ENCODE measurements around the gene TMEM132C. TPM values are rescaled to one million over a fixed set of nuclear protein-coding genes. Genes with fewer than 3 reads are reported as not detected.

TMEM132C gene
- total RNA-seq, 4 donors from 2014 or later = 0.13 to 7.6 (median 0.37) TPM

DNA sequence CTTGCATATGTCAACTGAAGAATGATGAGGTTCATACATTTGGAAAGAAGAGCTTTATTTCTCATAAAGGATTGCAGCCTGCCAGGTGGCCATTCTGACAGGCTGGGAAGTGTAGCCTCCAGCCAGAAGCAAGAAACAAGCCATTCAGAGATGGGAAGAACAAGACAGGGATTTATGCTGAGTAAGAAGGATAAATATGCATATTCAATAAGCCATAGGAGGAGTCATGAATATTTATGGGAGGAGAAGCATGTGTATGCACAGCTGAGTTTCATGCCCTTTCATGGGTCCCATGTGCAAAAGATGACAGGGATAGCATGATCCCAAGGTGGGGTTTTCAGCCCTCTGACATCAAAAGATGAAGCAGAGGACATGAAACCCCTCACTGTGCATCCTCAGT is 269.8 kb downstream of the TMEM132C start:
- no peak for TF ChIP-seq POLR2A (IDR thresholded peaks at IDR 0.05)
- no peak for TF ChIP-seq CTCF (IDR thresholded peaks at IDR 0.05)

GRCh38 chr12:128537668-128538067 is 270.7 kb downstream of the TMEM132C start:
- H3K27ac ChIP-seq = no peak overlapping the region
- H3K4me1 ChIP-seq = no peaks in the 10 kb centered on the region
- DNase-seq = no peak
- no peaks in the 10 kb centered on the region for H3K27me3 ChIP-seq
- no peak overlapping the region for H3K4me3 ChIP-seq
- WGBS, 2 donors = 48 to 50% methylated on average over 1 of the region's 1 CpG
- intact Hi-C loops (cut with DNase I) = no loop called here
- peaks cover 0 to 14% (median 7%) of the 10 kb centered on the region in 3 donors for H3K9me3 ChIP-seq
- H3K36me3 ChIP-seq = no peaks in the 10 kb centered on the region
- TF ChIP-seq CTCF (IDR thresholded peaks at IDR 0.05) (no peak), POLR2A (IDR thresholded peaks at IDR 0.05) (no peak)

More for the DNA sequence above, 269.8 kb downstream of the TMEM132C start:
- no peaks in the 10 kb centered on the region for H3K4me1 ChIP-seq
- H3K9me3 ChIP-seq = peaks cover 0 to 14% (median 7%) of the 10 kb centered on the region in 3 donors
- intact Hi-C loops (cut with DNase I) = no loop called here
- H3K36me3 ChIP-seq = no peaks in the 10 kb centered on the region
- H3K27ac ChIP-seq = no peak overlapping the region
- DNase-seq = no peak
- no peak overlapping the region for H3K4me3 ChIP-seq
- no peaks in the 10 kb centered on the region for H3K27me3 ChIP-seq

DNA sequence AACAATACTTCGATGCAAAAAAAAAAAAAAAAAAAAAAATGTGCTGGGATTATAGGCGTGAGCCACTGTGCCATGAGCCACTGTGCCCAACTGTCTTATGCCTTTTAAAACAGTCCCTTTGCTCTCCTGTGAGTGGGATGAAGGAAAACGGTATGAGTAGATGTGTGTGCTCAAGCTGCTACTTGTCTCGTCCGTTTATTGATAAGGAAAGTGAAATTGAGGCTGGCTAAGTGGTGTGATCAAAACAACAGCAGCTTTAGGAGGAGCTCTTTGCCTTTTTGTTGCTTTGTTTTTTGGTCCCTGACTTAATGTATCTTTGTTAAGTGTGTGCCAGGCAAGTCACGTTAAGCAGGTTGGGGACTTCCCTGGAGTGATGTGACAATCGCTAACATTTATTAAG is 275.9 kb downstream of the TMEM132C start:
- no peak for TF ChIP-seq CTCF (IDR thresholded peaks at IDR 0.05)
- TF ChIP-seq POLR2A (IDR thresholded peaks at IDR 0.05) = no peak
- Histone ChIP-seq H3K27ac (no peak overlapping the region), H3K9me3 (peaks cover 0 to 9% (median 0%) of the 10 kb centered on the region in 3 donors), H3K4me3 (no peak overlapping the region), H3K27me3 (no peaks in the 10 kb centered on the region), H3K36me3 (no peaks in the 10 kb centered on the region), H3K4me1 (no peaks in the 10 kb centered on the region)
- WGBS, 2 donors = 50 to 66% methylated on average over 7 of the region's 7 CpGs
- intact Hi-C loops (cut with DNase I) = no loop called here
- no peak for DNase-seq

DNA sequence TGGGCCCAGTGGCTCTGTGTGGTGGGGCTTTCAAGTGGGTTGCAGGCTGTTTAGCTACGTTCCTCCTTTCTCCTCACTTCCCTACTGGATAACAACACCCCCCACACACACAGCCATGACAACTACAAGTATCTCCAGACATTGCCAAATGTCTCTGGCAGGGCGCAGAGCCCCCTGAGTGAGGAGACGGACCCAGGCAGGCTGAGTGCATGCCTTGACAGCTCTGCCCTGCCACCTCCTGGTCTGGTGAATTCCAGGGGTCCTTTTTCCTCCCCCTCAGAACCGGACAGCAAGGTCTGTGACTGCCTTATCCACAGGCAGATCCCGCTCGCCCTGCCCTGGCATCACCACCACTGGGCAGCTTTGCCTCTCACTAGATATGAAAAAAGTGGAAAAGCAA is 276.5 kb downstream of the TMEM132C start:
- DNase-seq = no peak
- no peaks in the 10 kb centered on the region for H3K27me3 ChIP-seq
- H3K27ac ChIP-seq = no peak overlapping the region
- H3K4me1 ChIP-seq = no peaks in the 10 kb centered on the region
- no peaks in the 10 kb centered on the region for H3K36me3 ChIP-seq
- 67 to 100% methylated on average over 1 to 2 of the region's 6 CpGs for WGBS, 2 donors
- intact Hi-C loops (cut with DNase I) = no loop called here
- H3K4me3 ChIP-seq = no peak overlapping the region
- TF ChIP-seq POLR2A (IDR thresholded peaks at IDR 0.05) = no peak
- TF ChIP-seq CTCF (IDR thresholded peaks at IDR 0.05) = no peak
- H3K9me3 ChIP-seq = peaks cover 0 to 9% (median 0%) of the 10 kb centered on the region in 3 donors

- 79 to 86% methylated on average over 2 to 13 of the region's 25 CpGs for WGBS, 2 donors
- Histone ChIP-seq H3K36me3 (no peaks in the 10 kb centered on the region), H3K27me3 (no peaks in the 10 kb centered on the region), H3K4me3 (no peak overlapping the region), H3K9me3 (peaks cover 0 to 9% (median 0%) of the 10 kb centered on the region in 3 donors), H3K27ac (no peak overlapping the region), H3K4me1 (no peaks in the 10 kb centered on the region)
- intact Hi-C loops (cut with DNase I) = no loop called here
- no peak for TF ChIP-seq POLR2A (IDR thresholded peaks at IDR 0.05)
- no peak for DNase-seq
Observed at GRCh38 chr12:128543971-128544370, 277.0 kb downstream of the TMEM132C start.

GRCh38 chr12:128548949-128549348 is 282.0 kb downstream of the TMEM132C start:
- no peak overlapping the region for H3K4me3 ChIP-seq
- H3K27me3 ChIP-seq = no peaks in the 10 kb centered on the region
- 48 to 63% methylated on average over 1 to 3 of the region's 3 CpGs for WGBS, 2 donors
- no peaks in the 10 kb centered on the region for H3K4me1 ChIP-seq
- intact Hi-C loops (cut with DNase I) = no loop called here
- DNase-seq = no peak
- no peaks in the 10 kb centered on the region for H3K36me3 ChIP-seq
- no peak for TF ChIP-seq POLR2A (IDR thresholded peaks at IDR 0.05)
- TF ChIP-seq CTCF (IDR thresholded peaks at IDR 0.05) = no peak
- H3K9me3 ChIP-seq = no peaks in the 10 kb centered on the region
- no peak overlapping the region for H3K27ac ChIP-seq

All from esophagus squamous epithelium (tissue), 5 donors.